Erythroblast (primary cell): ENCODE data around the gene KPNA6.

ENCODE experiments used
- DNase-seq, 2 experiments: peaks; one replicate each; lab custom pipeline; 2025; lab: John Stamatoyannopoulos, UW
- GATA1 ChIP-seq: IDR thresholded peaks from 2 replicates; pipeline ENCODE4 v1.6.1; 2011; ENCODE audit warnings: low read depth, mild to moderate bottlenecking, control low read depth, low read length, moderate library complexity
- POLR2A ChIP-seq: IDR thresholded peaks from 2 replicates; pipeline ENCODE4 v1.6.1; 2011; ENCODE audit warnings: mild to moderate bottlenecking, low read length

Gene KPNA6

GRCh38 chr1:32216566-32216965 is 108.7 kb downstream of the KPNA6 start:
- DNase-seq, result no peak
- TF ChIP-seq GATA1, result no peak

- DNase-seq, result no peak
- TF ChIP-seq POLR2A, result no peak
- no peak for TF ChIP-seq GATA1
Observed at GRCh38 chr1:32219022-32219421, 111.2 kb downstream of the KPNA6 start.

- TF ChIP-seq GATA1, result no peak
- no peak for TF ChIP-seq POLR2A
- no peak for DNase-seq
Observed at GRCh38 chr1:32220746-32221580, 113.1 kb downstream of the KPNA6 start.

GRCh38 chr1:32221581-32221979 is 113.7 kb downstream of the KPNA6 start:
- DNase-seq, result no peak
- TF ChIP-seq POLR2A (no peak), GATA1 (no peak)

DNA sequence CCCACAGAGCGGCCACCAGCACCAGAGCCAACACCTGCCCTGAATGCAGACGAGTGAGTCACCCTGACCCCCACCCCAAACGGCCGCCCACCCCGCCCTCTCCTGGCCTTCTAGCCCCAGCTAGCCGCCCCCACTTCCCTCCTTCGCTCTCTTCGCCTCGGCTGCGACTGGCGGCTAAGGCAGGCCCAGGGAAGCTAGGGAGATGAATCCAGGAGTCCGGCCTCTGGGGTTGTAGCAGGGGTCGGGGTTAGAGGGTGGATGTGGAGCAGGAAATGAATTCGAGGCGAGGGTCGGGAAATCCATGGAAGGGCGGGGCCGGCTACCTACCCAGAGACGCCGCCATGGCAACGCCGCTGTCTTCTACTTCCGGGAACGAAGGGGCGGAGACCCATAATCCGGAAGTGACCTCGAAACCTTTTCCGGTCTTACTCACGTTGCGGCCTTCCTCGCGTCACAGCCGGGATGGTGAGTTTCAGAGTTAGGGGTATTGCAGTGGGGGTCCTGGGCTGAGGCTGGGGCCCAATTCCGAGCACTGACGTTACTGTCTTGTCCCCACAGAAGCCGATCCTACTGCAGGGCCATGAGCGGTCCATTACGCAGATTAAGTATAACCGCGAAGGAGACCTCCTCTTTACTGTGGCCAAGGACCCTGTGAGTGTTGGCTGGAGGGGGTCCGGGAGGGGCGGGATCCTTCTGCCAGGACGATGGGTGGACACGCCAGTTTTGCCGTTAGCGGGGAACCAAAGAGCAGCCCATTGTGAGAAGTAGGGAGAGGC is 114.3 kb downstream of the KPNA6 start, which contains the start of the genes EIF3I and TMEM234:
Gene EIF3I (plus strand): TSS at position 428 of the 776 bp plus-strand sequence. CDS start 35 bp downstream, at position 463.
Gene TMEM234 (minus strand): TSS at position 374 of the 776 bp plus-strand sequence. CDS start 31 bp downstream, at position 343.
- TF ChIP-seq GATA1, result no peak
- peak; percentile 90 for TF ChIP-seq POLR2A
- peak; percentile 93 to 95 for DNase-seq

DNA sequence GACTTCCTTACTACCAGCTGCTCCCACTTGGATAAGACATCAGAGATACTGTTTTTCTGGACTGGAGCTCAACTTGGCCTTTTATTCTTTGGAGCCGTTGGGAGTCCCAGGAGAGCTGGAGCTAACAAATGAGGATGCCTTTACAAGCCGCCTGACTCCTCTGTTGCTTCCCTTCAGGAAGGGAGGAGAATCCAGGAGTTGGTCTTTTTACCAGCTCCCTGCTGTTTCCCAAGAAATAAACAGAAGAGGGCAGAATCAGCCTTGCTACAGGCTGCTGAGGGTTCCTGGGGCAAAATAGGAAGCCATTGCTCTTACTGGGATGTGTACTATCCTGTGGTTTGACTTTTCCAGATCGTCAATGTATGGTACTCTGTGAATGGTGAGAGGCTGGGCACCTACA is 115.8 kb downstream of the KPNA6 start:
- no peak for TF ChIP-seq POLR2A
- no peak for TF ChIP-seq GATA1
- DNase-seq, result no peak

DNA sequence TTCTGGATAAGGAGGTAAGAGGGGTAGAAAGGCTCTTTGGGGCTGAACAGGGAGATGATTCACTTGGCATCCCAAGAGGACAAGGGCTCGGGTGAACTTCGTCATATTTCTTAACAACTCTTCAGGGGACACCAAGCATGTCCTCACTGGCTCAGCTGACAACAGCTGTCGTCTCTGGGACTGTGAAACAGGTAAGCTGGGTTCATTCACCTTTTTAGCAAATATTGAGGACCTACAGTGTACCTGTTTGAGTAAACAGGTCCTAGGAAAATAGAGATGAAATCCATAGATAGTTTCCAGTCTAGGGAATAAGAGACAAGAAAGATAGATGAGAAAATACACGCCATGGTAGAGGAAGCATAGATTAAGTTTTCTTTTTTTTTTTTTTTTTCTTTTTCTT is 116.4 kb downstream of the KPNA6 start:
- TF ChIP-seq POLR2A (no peak), GATA1 (no peak)
- no peak for DNase-seq
